Hepatic stellate cell (primary cell): ENCODE results near the gene CNFN.
"Not testable (repeated sequence)": the region's sequence is repeated elsewhere in the genome, so short reads cannot be mapped to it uniquely, and the experiment has no call there.

Experiments
- DNase-seq: peaks from one replicate; pipeline ENCODE4 v3.0.0; 2011; ENCODE audit warnings: low spot score

Gene CNFN

GRCh38 chr19:42351079-42351735 is 38.9 kb downstream of the CNFN start:
- no peak for DNase-seq

GRCh38 chr19:42350417-42350816 is 39.7 kb downstream of the CNFN start:
- no peak for DNase-seq

GRCh38 chr19:42349378-42350107 is 40.6 kb downstream of the CNFN start:
- DNase-seq = no peak

- DNase-seq = no peak
Observed at GRCh38 chr19:42348211-42348610, 41.9 kb downstream of the CNFN start.

- DNase-seq = no peak
Observed at GRCh38 chr19:42345191-42345812, 44.8 kb downstream of the CNFN start.

- DNase-seq = no peak
Observed at GRCh38 chr19:42344336-42344893, 45.7 kb downstream of the CNFN start.

GRCh38 chr19:42343344-42344110 is 46.6 kb downstream of the CNFN start:
- no peak for DNase-seq

- not testable (repeated sequence) for DNase-seq
Observed at GRCh38 chr19:42339922-42340321, 50.2 kb downstream of the CNFN start.

GRCh38 chr19:42339126-42339860 is 50.8 kb downstream of the CNFN start:
- DNase-seq = not testable (repeated sequence)
